Germinal center (tissue), 1 donor: ENCODE results near the gene RNF215.
"Not testable (repeated sequence)": the region's sequence is repeated elsewhere in the genome, so short reads cannot be mapped to it uniquely, and the experiment has no call there.

Source experiments
- DNase-seq: peaks from one replicate; pipeline ENCODE4 v3.0.0; 2012; ENCODE audit warnings: mixed read lengths, low spot score

Gene RNF215

GRCh38 chr22:30420347-30421125 is 33.3 kb upstream of the RNF215 start:
- no peak for DNase-seq

- no peak for DNase-seq
Measured at GRCh38 chr22:30416837-30417236, 29.6 kb upstream of the RNF215 start.

- no peak for DNase-seq
Measured at GRCh38 chr22:30416403-30416802, 29.2 kb upstream of the RNF215 start.

DNA sequence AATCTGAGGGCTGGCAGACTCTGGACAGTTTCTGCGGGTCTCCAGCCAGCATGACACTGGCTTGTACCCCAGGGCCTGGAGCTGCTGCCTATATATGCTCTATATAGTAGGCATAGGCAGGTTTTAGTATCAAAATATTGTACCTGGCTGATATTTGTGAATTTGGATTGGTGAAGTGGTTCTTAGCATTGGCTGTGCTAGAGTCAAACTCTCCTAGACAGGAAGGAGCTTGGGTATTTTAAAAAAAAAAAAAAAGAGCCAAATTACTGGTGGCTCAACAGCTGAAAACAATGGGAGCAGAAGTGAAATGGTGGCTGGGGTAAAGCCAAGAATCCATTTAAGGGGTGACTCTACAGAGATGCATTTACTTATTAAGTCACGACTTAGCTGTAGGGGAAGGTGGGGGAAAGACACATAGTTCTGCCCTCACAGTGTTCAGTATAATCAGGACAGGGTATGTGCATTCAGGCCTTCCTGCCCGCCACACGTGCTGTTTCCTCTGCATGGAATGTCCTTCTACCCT is 27.4 kb upstream of the RNF215 start:
- no peak for DNase-seq

- DNase-seq = no peak
Measured at GRCh38 chr22:30413745-30414524, 26.7 kb upstream of the RNF215 start.

DNA sequence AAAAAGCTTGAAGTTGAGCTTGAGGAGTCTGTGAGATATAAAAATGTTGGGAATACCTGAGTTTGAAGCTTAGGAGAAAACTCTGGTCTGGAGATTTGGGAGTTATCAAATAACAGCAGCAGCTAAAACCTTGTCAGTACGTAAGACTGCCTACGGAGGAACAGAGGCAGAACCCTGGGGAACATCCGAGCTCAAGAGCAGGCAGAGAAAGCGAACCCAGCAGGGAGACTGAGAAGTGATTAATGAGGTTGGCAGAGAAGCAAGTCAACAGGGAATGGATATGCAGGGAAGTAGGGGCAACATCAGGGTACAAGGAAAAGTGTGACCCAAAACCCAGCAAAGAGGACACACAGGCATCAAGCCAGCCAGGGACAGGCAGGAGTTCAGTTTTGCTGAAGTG is 25.8 kb upstream of the RNF215 start:
- no peak for DNase-seq

- DNase-seq = no peak
Measured at GRCh38 chr22:30411780-30412179, 24.6 kb upstream of the RNF215 start.

GRCh38 chr22:30408388-30409102 is 21.3 kb upstream of the RNF215 start:
- DNase-seq = no peak

GRCh38 chr22:30406400-30406799 is 19.2 kb upstream of the RNF215 start:
- no peak for DNase-seq

GRCh38 chr22:30405731-30406130 is 18.5 kb upstream of the RNF215 start:
- no peak for DNase-seq

GRCh38 chr22:30404307-30404706 is 17.1 kb upstream of the RNF215 start:
- no peak for DNase-seq

DNA sequence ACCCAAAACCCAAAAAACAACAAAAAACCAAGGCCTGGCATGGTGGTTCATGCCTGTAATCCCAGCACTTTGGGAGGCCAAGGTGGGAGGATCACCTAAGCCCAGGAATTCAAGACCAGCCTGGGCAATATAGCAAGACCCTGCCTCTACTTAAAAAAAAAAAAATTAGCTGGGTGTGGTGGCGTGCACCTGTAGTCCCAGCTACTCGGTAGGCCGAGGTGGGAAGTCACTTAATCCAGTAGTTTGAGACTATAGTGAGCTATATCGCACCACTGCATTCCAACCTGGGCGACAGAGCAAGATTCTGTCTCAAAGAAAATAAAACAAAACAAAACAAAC is 15.5 kb upstream of the RNF215 start:
- not testable (repeated sequence) for DNase-seq

- no peak for DNase-seq
Measured at GRCh38 chr22:30402028-30402765, 15.0 kb upstream of the RNF215 start.

DNA sequence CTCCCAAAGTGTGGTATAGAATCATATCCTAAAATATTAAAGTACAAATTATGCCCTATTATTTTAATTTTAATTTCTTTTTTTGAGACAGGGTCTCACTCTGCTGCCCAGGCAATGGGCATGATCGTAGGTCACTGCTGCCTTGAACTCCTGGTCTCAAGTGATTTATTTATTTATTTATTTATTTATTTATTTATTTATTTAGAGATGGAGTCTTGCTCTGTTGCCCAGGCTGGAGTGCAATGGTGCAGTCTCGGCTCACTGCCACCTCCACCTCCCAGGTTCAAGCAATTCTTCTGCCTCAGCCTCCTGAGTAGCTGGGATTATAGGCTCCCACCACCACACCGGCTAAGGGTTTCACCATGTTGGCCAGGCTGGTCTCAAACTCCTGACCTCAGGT is 13.8 kb upstream of the RNF215 start:
- not testable (repeated sequence) for DNase-seq

- no peak for DNase-seq
Measured at GRCh38 chr22:30400159-30400558, 12.9 kb upstream of the RNF215 start.

DNA sequence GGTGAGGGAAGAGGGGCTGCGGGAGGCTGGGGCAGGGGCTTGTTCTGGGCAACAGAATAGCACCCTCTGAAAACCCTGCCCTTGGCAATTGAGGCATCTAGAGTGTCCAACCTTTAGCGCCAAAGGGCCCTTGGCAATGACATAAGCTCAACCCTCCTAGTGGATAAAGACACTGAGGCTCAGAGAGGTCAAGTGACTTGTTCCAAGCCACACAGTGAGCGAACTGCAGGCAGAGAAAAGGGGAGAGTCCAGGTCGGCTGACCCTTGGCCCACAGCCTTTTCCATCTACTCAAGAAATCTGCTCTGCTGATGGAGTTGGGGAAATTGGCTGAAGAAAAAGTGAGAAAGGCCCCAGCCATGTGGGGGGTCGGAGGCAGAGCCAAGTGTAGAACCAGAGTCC is 12.5 kb upstream of the RNF215 start:
- DNase-seq = no peak

GRCh38 chr22:30398685-30399680 is 11.8 kb upstream of the RNF215 start:
- DNase-seq = no peak

- DNase-seq = no peak
Measured at GRCh38 chr22:30397656-30398635, 10.7 kb upstream of the RNF215 start.

DNA sequence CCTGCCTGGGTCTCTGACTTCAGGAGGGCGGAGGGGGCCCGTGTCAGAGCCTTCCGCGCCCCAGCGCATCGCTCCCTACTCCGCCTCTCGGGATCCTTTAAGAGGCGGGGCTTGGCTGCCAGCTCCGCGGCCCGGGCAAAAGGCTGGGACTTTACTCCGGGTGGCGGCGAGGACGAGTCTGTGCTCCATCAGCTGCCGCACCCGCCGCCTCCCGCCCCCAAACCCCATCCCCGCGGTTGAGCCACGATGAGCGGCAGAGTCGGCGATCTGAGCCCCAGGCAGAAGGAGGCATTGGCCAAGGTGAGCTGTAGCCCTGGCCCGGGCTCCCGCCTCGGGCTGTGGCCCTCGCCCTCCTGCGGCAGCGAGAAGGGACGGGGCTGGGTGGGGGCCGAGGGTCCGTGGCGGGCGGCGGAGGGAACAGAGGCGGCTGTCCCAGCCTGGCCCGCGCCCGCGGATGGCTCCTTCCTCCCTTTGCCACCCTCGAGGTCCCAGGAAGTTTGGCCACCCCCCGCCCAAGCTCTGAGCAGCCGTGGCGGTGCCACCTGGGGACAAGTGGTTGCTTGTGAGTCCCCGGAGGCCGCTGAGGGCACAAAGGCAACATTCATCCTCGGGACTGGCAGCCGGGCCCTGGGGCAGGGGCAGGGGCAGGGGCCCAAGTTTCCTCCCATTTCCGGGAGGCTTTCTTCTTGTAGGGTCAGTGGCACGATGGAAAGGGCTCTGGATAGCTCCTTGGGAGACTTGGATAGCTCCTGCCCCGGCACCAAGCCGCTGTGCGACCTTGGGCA is 9.9 kb upstream of the RNF215 start, which contains the start of gene SEC14L2:
SEC14L2 (plus strand) TSS at position 148 of the 785 bp plus-strand sequence; CDS start at position 247, 99 bp downstream.
- DNase-seq = peak; percentile 37
